ENCODE measurements around the gene LDB2.
A peak's percentile ranks its signal among the peaks of the same experiment; 100 is the strongest.
"Not testable (repeated sequence)": the region's sequence is repeated elsewhere in the genome, so short reads cannot be mapped to it uniquely, and the experiment has no call there.

The LDB2 gene

GRCh38 chr4:16596267-16596666 is 302.2 kb downstream of the LDB2 start:
- DNase-seq (ENCODE audit: low spot score), result no peak

- no peak for DNase-seq (ENCODE audit: low spot score)
These were observed 304.3 kb downstream of the LDB2 start for GRCh38 chr4:16594128-16594527.

DNA sequence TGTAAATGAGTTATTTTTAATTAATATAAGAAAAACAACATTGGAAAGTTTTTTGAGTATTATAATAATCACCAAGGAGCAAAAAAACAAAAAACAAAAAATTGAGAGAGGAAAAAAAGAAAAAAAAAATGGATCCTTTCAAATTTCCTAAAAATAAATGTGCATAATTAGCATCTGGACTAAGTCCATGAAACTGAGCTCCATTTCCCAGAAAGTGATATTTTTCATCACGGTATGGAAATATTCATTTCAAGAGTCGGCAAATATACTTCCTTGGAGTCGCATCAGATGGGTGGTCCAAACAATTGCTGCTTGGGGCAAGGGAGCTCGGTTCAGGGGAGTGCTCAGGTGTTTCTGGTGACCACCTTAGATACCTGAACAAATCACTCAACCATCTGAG is 305.1 kb downstream of the LDB2 start:
- DNase-seq (ENCODE audit: low spot score), result no peak

GRCh38 chr4:16591272-16591826 is 307.1 kb downstream of the LDB2 start:
- no peak for DNase-seq (ENCODE audit: low spot score)

DNA sequence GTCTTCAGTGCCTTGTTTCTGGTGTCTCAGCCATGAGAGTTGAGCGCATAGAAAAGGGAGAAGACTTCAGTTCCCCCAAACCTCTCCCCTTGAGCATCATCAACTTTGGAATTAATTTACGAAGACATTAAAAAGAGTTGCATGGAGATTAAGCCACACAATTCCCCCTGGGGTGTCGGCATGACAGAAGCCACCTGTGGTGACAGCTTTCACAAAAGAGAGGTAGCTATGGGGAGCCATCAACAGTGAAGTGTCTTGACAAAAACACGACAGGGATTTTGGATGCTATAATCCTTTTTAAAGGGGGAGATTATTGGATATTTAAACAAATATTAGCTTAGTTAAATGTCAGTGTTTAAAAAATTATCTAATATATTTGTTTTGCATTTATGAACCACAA is 307.6 kb downstream of the LDB2 start:
- no peak for DNase-seq (ENCODE audit: low spot score)

GRCh38 chr4:16588651-16589050 is 309.8 kb downstream of the LDB2 start:
- no peak for DNase-seq (ENCODE audit: low spot score)

- DNase-seq (ENCODE audit: low spot score), result no peak
These were observed 310.3 kb downstream of the LDB2 start for GRCh38 chr4:16588149-16588548.

DNA sequence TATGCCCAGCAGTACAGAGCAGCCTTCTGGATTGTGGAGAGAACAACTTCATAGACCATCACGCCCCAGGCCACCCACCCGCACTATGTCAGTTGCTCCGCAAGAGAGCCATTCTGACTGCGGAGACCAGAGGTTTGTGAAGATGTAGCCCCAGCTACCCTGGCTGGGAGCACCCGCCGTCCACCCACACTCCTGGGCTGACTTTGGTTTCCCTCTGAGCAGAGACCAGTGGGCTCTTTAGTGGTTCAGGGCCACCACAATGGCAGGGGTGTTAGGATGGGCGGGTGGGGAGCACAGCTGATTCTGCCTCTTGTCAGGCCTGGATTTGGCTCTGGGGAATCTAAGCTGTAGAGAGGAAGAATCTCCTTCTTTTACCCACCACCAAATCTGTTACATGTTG is 313.4 kb downstream of the LDB2 start:
- DNase-seq (ENCODE audit: low spot score), result no peak

GRCh38 chr4:16583764-16584163 is 314.7 kb downstream of the LDB2 start:
- no peak for DNase-seq (ENCODE audit: low spot score)

DNA sequence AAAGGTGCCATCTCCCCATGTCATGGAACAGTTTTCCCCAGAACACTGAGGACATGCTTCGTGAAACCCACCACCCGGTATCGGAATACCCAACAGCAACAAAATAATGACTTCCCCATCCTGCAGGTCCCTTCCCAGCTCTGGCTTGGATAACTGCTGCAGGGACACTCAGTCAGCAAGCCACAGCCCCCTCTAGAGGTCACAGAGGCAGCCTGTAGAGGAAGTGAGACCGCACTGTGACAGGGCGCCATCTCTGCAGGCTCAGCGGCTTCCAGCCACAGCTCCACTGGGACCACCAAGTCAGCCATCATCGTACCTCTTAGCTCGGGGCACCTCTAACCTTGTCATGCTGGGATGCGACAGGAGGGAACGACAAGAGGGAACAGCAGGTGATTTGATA is 315.9 kb downstream of the LDB2 start:
- DNase-seq (ENCODE audit: low spot score), result no peak

GRCh38 chr4:16582036-16582435 is 316.4 kb downstream of the LDB2 start:
- DNase-seq (ENCODE audit: low spot score), result no peak

DNA sequence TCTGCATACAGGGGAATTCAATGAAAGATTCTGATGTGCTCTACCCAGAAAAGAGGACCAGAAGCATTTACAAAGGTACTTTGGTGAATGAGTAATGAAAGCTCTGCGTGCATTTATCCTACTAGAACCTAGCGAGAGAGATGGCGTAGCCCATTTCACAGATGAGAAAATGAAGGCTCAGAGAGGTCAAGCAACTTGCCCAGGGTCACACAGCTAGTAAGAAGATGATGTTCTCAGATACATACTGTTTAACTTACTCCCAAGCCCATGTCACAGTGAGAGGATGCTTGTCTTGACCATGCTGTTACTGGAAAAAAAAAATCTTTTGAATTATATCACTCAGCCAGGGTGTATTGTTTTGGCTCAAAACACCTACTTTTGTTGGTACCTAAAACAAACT is 317.3 kb downstream of the LDB2 start:
- DNase-seq (ENCODE audit: low spot score), result no peak

- no peak for DNase-seq (ENCODE audit: low spot score)
These were observed 317.9 kb downstream of the LDB2 start for GRCh38 chr4:16580514-16580913.

- DNase-seq (ENCODE audit: low spot score), result peak; percentile 1
These were observed 318.6 kb downstream of the LDB2 start for GRCh38 chr4:16579866-16580265.

GRCh38 chr4:16577177-16577576 is 321.3 kb downstream of the LDB2 start:
- DNase-seq (ENCODE audit: low spot score), result no peak

DNA sequence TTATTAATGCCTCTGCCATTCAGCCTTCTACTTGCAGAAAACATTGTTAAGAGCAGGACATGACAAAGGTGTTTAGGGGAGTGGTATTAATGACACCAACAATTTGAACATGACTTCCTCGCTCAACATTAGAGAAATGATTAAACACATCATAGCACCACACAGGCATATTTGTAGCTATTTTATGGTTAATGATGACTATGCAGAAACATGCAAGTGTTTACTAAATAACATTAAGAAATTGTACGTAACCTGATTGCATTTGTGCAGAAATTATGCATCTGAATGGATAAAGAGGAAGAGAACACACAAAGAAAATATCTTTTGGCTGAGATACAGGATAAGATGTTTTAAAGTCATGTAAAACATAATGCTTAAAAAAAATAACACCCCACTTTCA is 323.5 kb downstream of the LDB2 start:
- no peak for DNase-seq (ENCODE audit: low spot score)

- DNase-seq (ENCODE audit: low spot score), result no peak
These were observed 324.7 kb downstream of the LDB2 start for GRCh38 chr4:16573739-16574138.

DNA sequence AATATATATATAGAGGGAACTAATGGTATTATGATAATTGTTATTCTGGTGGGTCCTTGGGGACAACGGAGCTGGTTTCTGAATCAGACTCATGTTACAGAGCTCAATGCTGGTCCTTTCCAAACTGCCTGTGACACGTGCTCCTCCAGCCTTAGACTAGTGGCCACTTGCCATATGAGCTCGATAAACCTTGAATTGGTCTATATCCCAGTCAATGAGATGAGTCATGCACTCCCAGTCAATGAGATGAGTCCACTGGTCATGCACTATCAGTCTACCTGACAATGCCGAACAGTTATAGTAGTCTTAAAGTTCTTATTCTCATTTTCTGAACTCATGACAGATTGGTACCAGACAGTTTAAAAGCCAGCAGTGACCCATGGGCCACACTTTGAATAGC is 325.2 kb downstream of the LDB2 start:
- no peak for DNase-seq (ENCODE audit: low spot score)

DNA sequence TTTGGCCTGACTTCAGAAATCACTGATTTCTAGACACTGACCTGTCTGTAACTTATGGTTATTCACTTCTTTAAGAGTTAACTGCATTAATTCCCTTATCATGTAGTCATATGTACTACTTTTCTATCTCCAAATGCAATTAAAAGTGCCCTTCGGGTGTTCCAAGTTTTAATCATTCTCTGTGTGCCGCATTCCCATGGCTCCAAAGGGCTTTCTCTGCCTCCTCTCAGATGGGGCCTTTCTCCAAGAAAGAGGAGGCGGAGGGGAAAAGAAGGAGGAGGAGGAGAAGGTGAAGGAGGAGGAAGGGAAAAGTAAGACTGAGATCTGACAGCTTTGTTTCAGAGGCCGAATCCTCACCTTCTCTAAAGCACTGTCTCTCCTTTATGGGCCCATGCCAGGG is 325.8 kb downstream of the LDB2 start:
- no peak for DNase-seq (ENCODE audit: low spot score)

- no peak for DNase-seq (ENCODE audit: low spot score)
These were observed 326.3 kb downstream of the LDB2 start for GRCh38 chr4:16572161-16572560.

DNA sequence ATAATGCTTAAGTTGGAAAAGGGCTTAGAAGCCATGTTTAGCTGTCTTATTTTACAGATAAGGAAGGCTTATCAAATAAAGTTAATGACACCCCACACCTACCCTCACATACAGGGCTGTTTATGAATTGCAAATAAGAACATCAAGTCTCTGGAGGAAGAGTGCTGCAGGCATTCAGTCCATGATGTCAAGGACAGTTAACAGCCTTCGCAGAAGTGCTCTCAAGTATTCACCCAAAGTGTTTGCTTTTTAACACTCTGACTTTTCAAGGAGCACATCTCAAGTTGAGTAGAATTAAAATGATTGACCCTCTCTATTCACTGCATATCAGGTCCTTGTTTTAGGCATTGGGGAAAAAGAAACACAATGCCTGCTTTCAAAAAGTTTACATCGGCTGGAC is 328.7 kb downstream of the LDB2 start:
- no peak for DNase-seq (ENCODE audit: low spot score)

DNA sequence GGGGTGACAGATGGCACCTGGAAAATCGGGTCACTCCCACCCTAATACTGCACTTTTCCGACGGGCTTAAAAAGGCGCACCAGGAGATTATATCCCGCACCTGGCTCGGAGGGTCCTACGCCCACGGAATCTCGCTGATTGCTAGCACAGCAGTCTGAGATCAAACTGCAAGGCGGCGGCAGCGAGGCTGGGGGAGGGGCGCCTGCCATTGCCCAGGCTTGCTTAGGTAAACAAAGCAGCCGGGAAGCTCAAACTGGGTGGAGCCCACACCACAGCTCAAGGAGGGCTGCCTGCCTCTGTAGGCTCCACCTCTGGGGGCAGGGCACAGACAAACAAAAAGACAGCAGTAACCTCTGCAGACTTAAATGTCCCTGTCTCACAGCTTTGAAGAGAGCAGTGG is 341.1 kb downstream of the LDB2 start:
- not testable (repeated sequence) for DNase-seq (ENCODE audit: low spot score)

- no peak for DNase-seq (ENCODE audit: low spot score)
These were observed 343.3 kb downstream of the LDB2 start for GRCh38 chr4:16555156-16555555.

DNA sequence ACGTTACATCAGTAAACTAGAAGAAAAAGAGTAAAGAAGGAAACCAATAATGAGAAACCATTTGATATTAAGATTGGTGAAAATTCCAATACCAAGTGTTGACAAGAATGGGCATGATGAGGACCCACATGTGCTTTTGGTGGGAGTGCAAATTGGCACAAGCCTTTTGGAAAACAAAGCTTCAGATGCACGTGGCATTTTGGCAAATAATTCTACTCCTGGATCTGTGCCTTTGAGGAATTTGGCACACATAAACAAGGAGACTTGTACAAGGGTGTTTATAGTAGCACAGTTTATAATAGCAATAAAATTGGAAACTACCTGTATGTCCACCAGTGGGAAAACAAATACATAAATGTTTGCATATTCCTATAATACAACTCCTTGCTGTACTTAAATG is 347.9 kb downstream of the LDB2 start:
- DNase-seq (ENCODE audit: low spot score), result no peak

DNA sequence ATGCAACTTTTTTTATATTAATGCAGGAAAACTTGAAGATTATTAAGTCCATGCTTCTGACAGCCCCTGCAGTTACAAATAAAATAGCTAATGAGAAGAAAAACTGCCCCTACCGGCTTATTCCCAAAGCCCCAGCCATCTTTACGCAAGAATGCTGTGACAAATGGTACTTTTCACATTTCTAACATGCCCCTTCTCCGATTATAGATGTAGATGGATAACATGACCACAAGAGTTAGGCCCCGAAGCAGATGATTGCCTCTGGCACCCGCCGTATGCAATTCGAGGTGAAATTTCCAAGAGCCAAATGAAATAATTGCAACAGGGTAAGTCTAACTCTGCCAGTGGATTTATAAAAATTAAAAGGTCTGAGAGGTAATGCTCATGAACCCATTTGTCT is 352.8 kb downstream of the LDB2 start:
- no peak for DNase-seq (ENCODE audit: low spot score)

All from SW480 (cell line).